ENCODE data around the gene MEIOB.
"Not testable (repeated sequence)": the region's sequence is repeated elsewhere in the genome, so short reads cannot be mapped to it uniquely, and the experiment has no call there.

MEIOB gene

GRCh38 chr16:1899641-1900451 lies 27.9 kb upstream of the MEIOB start:
- TF ChIP-seq CTCF (IDR thresholded peaks at IDR 0.05; ENCODE audit: control insufficient read depth, extremely low read depth, insufficient read depth) = no peak
- no peak overlapping the region; the same call in 1 of the 2 replicates for H3K4me3 ChIP-seq (ENCODE audit: low read depth, low read length)
- peak; percentile 74 for DNase-seq (ENCODE audit: low read depth)

GRCh38 chr16:1897692-1898091 lies 25.7 kb upstream of the MEIOB start:
- not testable (repeated sequence) for H3K4me3 ChIP-seq (ENCODE audit: low read depth, low read length); DNase-seq (ENCODE audit: low read depth)

- no peak overlapping the region for H3K4me3 ChIP-seq (ENCODE audit: low read depth, low read length)
- no peak for DNase-seq (ENCODE audit: low read depth)
- TF ChIP-seq CTCF (IDR thresholded peaks at IDR 0.05; ENCODE audit: control insufficient read depth, extremely low read depth, insufficient read depth) = no peak
Measured at GRCh38 chr16:1895949-1896675, 24.1 kb upstream of the MEIOB start.

- H3K4me3 ChIP-seq (ENCODE audit: low read depth, low read length) = no peak overlapping the region
- no peak for DNase-seq (ENCODE audit: low read depth)
- no peak for TF ChIP-seq CTCF (IDR thresholded peaks at IDR 0.05; ENCODE audit: control insufficient read depth, extremely low read depth, insufficient read depth)
Measured at GRCh38 chr16:1895068-1895467, 23.1 kb upstream of the MEIOB start.

GRCh38 chr16:1890708-1891050 lies 18.7 kb upstream of the MEIOB start:
- DNase-seq (ENCODE audit: low read depth) = no peak
- no peak overlapping the region for H3K4me3 ChIP-seq (ENCODE audit: low read depth, low read length)
- no peak for TF ChIP-seq CTCF (IDR thresholded peaks at IDR 0.05; ENCODE audit: control insufficient read depth, extremely low read depth, insufficient read depth)

- H3K4me3 ChIP-seq (ENCODE audit: low read depth, low read length) = no peak overlapping the region
- no peak for TF ChIP-seq CTCF (IDR thresholded peaks at IDR 0.05; ENCODE audit: control insufficient read depth, extremely low read depth, insufficient read depth)
- no peak for DNase-seq (ENCODE audit: low read depth)
Measured at GRCh38 chr16:1890024-1890707, 18.2 kb upstream of the MEIOB start.

GRCh38 chr16:1887711-1888354 lies 15.9 kb upstream of the MEIOB start:
- no peak for DNase-seq (ENCODE audit: low read depth)
- H3K4me3 ChIP-seq (ENCODE audit: low read depth, low read length) = no peak overlapping the region
- no peak for TF ChIP-seq CTCF (IDR thresholded peaks at IDR 0.05; ENCODE audit: control insufficient read depth, extremely low read depth, insufficient read depth)

All from LNCaP clone FGC (cell line).